SK-N-DZ (cell line): ENCODE results near the gene NLK.
"Not testable (repeated sequence)": the region's sequence is repeated elsewhere in the genome, so short reads cannot be mapped to it uniquely, and the experiment has no call there.

Source experiments
- DNase-seq: peaks from one replicate; pipeline ENCODE4 v3.0.0-alpha.2; 2015; ENCODE audit warnings: low spot score

The NLK gene

DNA sequence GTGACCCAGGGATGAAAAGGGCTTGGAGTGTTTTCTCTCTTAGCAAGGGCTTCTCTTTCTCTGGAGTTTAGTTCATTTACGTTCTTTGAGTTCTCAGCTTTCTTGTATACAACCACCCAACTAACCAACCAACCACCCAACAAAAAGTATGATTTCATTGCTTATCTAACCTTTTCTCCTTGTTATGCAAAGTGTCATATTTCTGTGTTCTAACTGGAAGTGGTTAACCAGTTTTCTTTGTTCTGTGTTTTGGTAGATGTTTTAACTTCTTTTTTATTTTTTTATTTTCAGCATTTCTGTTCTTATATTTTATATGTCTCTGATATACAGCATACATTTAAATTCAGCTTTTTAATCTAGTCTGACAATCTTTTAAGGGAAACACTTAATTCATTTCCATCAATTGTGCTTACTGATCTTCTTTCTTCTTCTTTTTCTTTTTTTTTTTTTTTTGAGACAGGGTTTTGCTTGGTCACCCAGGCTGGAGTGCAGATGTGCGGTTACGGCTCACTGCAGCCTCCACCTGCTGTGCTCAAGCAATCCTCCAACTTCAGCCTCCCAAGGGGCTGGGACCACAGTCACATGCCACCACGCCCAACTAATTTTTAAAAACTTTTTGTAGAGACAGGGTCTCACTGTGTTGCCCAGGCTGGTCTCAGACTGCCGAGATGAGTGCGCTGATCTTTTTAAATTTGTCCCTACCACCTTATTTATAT lies 29.6 kb downstream of the NLK start:
- no peak for DNase-seq

DNA sequence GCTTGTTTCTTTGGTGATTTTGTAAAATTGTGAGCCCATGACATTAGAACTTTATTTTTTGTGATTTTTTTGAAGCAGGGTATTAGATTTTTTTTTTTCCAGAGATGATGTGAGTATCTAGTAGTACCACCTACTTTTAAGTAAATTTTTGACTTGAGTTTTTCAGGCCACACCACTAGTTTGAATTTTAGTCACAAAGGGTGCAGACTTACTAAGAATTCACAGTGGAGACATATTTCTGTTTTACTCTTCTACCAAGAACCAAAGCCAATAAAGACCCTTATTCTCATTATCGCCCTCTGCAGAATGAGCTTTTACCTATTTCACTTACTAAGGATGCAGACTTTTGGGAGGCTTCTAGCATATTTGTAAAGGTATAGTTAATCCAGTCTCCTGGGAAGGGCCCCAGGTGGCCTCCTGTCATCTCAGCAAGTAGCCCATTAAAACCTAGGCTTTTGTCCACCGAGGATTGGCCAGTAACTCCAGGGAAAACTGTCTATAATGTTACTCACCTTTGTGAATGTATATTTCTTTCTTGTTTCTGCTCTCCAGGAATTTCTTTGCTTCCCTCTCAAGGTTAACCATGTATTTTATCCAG lies 30.6 kb downstream of the NLK start:
- DNase-seq, result no peak

DNA sequence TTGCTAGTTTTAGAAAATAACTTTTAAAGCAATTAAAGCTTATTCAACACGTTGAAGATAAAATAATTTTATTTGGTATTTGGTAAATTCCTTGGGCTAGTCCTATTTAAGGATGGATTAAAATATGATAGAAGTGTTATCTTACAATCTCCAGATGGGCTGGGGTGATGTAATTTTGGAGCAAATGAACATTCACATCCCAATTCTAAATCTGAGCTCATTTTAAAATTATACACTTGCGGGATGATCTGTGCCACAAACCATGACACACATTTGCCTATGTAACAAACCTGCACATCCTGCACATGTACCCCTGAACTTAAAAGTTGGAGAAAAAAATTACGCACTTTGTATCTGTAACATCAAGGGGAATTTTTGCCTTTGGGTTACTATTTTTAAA lies 31.5 kb downstream of the NLK start:
- no peak for DNase-seq

GRCh38 chr17:28076144-28076543 lies 33.7 kb downstream of the NLK start:
- DNase-seq, result no peak

GRCh38 chr17:28077140-28077539 lies 34.7 kb downstream of the NLK start:
- DNase-seq, result not testable (repeated sequence)

DNA sequence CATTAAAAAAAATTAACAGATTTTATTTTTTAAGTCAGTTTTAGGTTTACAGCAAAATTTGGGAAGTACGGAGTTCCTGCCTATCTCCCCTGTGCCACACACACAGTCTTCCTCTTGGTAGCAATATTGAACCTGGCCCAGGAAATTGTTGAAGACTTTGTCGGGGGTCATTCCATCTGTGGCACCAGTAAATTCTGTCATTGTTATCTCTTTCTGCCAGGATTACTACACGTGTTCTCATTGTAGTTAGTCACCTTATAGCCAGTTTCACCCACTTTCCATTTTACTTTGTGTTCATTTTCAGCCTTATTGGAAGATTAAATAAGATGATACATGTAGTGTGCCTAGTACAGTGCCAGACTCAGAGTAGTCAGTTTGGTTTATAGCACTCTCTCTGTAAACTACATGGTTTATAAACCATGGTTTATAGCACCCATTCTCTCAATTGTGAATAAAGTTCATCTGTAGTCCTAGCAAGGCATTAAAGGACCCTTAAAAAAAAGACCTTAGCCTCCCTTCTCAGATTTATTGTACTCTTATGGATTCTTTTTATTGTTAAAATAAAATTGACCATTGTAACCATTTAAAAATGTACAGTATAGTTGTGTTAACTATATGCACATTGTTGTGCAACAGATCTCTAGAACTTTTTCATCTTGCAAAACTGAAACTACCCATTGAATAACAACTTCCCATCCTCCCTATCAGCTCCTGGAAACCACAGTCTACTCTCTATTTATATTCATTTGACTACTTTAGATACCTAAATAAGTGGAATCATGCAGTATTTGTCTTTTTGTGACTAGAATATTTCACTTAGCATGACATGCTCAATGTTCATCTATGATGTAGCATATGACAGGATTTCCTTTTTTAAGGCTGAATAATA lies 36.1 kb downstream of the NLK start:
- no peak for DNase-seq

- DNase-seq, result no peak
These were observed 39.0 kb downstream of the NLK start for GRCh38 chr17:28081467-28081866.

- no peak for DNase-seq
These were observed 43.3 kb downstream of the NLK start for GRCh38 chr17:28085766-28086165.

- no peak for DNase-seq
These were observed 44.0 kb downstream of the NLK start for GRCh38 chr17:28086519-28086918.

- no peak for DNase-seq
These were observed 45.3 kb downstream of the NLK start for GRCh38 chr17:28087743-28088142.

- no peak for DNase-seq
These were observed 48.1 kb downstream of the NLK start for GRCh38 chr17:28090551-28090950.

GRCh38 chr17:28092088-28092487 lies 49.6 kb downstream of the NLK start:
- no peak for DNase-seq

DNA sequence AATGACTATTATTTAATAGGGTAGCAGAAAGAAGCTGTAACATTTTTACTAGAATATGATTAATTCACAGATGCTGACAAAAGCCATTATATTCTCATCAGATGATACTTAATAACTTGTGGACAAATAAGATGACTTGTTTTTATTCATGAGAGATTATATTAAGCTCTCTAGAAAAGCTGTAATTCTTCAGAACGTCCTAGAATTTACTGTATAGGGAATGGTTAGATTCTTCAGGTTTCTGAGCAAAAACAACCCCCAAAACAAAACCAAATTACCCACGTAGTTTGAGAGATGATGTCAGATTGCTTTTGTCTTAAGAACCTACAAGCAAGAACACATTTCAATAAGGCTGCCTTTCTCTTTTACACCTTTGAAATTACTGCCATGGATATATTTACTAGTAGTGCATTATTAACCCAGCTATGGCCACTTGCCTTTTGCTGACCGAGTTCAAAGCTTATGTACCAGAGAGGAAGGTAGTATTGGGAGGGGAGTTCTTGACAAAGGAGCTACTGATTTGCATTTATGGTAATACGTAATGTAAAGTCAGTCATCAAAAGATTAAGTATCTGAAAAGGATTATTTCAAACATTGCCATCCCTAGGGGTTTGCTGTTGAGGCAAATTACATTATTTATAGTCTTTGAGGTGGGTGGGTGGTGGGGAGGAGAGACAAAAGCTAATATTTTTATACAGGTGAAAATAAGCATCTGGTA lies 51.7 kb downstream of the NLK start:
- no peak for DNase-seq

DNA sequence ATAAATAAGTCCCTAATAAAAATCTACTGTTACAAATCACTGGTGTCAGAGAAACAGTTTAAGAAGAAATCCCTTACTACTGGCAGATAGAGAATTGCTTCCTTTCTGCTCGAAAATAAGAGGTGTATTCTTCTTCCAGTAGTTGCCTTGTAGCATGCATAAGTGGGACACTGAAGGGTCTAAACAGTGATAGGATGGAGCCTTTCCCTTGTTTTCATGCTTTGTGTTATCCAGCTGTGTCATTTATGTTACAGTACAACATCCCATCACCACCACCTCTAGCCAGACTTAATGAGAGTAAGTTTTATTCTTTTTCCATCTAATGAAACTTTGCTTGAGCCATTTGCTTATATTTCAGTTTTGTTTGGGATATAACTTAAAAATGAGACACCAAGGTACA lies 54.3 kb downstream of the NLK start:
- DNase-seq, result no peak

DNA sequence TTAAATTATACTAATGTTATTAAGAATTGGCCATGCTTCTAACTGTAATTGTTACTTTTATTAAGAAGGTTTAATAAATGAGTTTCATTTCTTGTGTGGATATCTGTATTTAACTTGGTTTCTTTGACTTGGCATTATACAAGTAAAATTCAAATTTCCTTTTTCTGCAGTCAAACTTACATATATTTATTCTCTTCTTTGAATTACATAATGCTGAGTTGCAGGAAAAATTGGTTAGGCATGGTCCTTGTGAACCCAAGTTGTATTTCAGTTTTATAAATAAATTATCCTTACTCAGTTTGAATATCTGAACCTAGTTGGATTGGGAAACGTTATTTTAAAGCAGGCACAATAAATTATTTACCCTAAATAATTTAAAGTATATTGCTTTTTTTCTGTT lies 54.8 kb downstream of the NLK start:
- DNase-seq, result no peak

- DNase-seq, result no peak
These were observed 55.4 kb downstream of the NLK start for GRCh38 chr17:28097901-28098300.

- DNase-seq, result not testable (repeated sequence)
These were observed 56.1 kb downstream of the NLK start for GRCh38 chr17:28098591-28098990.

DNA sequence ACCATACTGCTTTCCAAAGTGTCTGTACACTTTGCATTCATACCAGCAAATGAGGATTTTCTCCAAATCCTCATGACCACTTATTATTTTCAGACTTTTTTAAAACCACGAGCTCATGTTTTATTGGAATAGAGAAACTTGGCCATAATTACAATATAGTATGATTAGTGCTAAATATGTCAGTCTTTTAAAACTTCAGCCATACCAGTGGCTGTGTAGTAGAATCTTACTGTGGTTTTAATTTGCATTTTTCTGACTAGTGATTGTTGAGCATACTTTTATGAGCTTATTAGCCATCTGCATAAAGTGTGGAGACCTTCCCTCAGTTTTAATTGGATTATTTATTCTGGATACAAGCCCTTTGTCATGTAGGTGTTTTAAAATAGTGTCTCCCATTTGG lies 57.8 kb downstream of the NLK start:
- no peak for DNase-seq

DNA sequence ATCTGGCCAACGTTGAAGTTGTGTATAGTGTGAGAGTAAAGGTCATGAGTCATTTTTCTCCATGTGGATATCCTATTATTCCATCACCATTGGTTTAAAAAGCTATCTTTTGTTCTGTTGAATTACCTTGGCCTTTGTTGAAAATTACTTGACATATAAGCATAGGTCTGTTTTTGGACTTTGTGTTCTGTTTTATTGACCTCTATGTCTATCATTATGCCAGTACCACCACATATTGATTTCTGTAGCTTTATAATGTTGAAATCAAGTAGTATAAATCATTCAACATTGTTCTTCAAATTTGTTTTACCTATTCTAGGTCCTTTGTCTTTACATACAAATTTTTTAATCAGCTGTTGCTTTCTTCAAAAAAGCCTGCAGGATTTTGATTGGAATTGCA lies 58.5 kb downstream of the NLK start:
- no peak for DNase-seq

DNA sequence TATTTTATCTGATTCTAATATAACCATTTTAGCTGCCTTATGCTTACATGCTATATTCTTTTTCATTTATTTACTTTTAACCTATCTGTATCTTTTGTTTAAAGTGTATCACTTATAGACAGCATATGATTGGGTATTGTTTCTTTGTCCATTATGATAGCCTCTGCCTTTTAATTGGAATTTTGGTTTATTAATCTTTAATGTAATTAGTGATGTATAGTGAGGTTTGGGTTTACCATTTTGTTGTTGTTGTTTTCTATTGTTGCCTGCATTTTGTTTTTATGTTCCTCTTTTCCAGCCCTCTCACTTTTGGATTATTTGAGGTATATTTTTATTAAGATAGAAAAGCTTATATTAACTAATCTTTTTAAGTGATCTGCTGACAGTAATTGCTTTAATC lies 59.4 kb downstream of the NLK start:
- no peak for DNase-seq

DNA sequence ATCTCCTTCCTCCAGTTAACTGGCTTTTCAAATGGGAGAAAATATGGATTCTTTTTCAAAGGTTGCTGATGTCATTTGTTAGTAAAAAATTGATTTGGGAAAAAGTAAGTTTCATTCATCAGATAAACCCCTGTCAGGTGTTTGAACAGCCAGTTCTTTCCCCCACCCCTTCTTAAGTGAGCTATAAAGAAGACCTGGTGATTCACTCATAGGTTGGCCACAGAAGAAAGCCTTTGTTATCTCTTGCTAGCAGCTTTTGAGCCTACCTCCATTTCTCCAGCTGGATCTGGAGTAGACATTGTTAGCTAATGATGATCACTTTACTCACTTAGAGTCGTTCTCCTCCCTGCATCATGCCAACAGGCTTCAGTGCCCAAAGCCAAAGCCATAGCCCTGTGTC lies 63.0 kb downstream of the NLK start:
- DNase-seq, result no peak

DNA sequence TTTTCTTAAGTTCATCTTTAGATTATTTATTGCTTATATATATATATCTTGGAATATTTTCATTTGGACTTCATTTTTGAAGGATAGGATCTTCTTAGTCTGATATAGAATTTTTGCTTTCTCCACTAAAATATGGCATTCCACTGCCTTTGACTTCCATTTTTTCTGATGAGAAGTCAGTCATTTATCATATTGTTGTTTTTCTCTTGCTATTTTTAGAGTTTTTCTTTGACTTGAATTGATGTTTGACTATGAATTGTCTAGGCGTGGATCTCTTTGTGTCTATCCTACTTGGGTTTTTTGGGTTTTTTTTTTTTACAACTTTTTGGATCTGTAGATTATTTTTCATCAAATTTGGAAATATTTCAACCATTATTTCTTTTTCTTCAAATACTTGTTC lies 67.7 kb downstream of the NLK start:
- DNase-seq, result no peak
